Midbrain (tissue), 1 donor: ENCODE results near the gene HAND1.

ENCODE experiments used
- DNase-seq: peaks from one replicate; lab custom pipeline; 2025; lab: John Stamatoyannopoulos, UW

Gene HAND1

DNA sequence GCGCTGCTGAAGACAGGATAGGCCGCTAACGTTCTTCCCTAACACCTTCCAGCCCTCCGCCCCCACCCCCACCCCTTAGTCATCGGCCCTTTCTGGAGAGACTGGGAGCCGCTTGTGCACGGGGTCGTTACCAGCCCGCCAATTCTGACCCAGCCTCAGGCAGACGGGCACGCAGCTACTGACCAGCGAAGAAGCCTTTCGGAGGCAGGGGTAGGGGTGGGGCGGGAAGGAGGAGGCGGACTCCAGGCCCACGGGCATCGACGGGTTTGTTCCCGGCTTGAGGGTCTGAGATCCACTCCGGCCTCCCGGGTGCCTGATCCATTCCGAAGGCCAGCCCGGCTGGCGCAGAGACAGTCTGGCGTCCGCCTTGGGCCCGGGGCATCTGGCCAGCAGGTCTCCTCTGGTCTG, 729 bp upstream of the HAND1 start:
- DNase-seq, result no peak

DNA sequence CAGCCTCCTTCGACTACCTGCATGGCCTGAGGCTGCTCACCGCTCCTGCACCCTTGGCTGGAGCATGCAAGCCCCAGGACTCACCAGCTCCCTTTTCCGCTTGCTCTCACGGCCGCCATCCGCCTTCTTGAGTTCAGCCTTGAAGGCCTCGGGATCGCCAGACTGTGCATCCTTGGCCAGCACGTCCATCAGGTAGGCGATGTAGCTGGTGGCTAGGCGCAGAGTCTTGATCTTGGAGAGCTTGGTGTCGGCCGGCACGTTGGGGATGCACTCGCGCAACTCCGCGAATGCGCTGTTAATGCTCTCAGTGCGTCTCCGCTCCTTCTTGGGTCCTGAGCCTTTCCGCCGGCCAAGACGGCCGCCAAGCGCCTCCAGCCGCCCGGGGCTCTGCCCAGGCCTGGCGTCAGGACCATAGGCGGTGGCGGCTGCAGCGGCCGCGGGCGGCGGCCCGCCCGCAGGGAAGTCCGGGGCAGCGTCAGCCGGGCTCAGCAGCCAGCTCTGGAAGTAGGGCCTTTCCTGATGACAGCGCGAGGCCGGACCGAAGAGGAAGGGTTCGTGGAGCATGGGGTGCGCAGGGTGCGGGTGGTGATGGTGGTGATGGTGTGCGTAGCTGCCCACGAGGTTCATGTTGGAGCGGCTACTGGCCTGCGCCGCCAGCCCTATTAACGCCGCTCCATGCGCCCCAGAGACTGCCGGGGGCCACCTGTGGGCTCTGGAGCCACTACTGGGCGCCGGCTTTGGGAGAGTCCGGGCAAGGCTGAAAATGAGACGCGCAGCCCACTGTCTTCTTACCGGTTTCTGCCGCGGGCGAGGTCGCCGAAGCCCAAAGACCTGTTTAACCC, 424 bp downstream of the HAND1 start:
- no peak for DNase-seq

DNA sequence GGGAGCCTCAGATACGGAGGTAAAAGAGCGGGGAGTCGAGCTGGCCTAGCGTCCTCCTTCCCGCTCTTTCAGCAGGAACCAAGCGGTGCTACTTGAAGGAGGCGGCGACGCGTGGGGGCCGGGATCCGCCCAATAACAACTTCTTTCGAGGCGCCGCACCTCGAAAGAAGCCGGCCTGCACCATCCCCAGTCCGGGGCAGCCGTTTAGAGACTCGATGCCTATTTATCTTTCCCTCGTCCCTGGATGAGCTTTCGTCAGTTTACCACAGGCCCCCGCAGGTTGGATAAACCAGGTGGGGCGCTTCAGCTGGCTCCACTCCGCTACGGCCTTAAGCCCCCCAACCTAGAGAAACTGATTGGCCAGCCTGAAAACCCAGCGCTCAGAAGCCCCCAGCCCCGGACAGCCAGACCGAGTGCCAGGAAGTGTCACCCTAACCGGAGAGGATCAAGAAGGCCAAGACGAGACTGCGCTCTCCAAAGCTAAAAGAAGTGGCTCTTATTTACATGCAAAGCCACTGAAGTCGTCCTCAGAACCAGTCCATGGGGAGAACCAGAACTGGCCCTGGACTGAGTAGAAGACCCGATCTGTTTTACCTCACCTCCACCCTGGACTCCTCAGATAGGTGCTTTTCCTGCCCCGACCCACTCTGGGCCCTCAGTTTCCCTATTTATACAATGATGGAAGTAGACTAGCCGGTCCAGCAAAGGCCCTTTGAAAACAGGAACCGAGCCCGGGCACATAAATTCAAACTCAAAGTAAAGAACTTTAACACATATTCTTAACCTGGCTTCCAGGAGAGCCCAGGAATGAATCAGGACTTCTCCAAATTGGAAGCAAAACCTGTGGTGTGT, 1.4 kb downstream of the HAND1 start:
- no peak for DNase-seq

DNA sequence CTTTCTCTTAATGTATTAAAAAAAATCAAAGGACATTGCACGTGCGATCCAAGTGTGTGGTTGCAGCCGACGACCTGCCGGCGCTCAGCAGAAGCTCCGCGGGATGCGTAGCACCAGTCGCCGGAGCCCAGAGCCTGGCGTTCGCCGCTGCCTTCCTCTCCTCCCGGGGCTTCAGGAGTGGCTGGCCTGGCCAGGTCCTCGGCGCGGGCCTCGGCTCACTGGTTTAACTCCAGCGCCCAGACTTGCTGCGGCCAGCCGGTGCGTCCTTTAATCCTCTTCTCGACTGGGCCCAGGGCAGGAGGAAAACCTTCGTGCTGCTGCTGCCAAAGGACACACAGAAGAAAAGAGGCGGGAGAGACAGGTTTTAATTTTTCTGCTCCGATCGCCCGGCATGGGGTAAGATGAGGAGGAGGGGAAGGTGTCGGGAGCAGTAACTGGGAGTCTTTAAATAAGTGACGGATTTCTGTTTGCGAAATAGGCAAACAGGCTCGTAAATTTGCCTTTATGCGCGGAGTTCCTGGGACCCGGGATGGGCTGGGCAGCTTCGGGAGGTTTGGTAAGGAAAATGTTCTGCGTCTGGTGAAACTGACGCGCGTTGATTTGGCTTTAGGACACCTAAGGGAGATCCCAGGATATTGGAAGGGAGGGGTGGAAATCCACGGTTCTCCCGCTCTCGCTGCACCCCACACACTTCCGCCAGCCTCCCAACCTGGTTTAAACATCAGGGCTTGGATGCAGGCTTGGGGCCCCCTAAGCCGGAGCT, 2.3 kb downstream of the HAND1 start:
- no peak for DNase-seq

DNA sequence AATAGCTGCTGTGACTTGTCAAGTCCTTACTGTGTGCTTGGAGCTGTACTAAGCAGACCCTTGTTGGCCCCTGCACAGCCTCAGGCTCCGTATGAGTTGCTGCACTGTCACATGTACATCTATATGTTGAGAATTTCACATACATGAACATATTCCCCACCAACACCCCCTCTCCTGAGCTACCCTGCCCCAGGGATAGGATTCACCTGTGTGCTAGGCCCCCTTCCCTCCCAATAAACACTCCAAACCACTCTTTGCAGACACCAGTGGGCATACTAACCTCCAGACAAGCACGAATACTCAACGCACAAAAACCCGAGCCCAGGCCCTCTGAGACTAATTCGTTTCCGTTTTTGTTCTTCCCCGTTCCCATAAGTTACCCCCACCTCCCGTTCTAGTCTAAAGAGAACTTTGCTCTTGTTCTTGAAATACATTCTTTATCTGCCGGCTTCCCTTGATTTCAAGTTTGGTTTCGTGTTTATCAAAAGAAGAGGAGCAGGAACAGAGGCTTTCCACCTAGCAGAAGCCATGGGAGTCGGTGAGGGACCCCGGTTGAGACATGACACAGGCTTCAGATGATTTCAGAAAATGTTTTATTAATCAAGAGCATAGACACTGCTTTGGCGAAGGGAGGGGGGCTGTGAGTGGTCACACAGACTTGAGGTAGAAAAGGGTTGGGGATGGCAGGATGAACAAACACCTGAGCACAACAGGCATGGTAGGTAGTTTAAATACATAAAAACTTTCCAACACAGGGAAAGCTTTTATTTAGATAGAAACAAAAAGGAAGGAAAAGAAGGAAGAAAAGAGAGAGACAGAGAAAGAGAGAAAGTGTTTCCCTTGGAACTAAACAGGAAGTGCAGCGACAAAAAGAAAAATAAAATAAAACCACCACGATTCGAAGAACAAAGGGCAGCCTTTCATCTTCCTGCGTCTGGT, 3.4 kb downstream of the HAND1 start:
- no peak for DNase-seq

DNA sequence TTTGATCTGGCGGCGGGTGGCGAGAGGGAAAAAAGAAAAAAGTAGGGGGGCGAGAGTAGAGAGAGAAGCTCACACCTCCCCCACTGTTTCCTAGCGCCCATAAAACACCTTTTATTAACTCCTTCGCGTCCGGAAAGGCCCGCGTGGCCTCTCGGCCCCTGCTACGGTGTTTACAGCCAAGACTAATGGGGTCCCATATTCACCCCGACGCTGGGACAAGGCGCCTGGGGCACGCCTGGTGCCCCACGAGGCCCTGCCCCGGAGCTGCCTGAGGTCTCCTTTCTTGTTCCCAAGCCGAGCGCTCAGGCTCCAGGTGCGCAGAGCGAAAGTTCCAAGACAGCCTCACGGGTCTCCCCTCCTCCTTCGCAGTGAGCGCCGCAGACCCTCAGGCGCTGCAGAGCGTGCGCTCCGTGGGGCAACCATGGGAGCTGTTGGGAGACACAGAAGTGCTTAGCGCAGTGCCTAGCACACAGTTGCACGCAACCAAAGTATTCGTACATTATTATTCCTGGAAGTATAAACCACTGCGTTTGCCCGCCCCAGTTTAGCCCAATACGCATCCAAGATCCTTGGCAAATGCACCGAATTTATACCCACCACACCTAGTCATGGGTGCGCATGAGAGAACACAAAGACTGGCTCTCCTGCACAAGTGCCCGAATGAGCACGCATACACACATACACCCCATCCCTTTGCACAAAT, 4.3 kb downstream of the HAND1 start:
- DNase-seq, result no peak

DNA sequence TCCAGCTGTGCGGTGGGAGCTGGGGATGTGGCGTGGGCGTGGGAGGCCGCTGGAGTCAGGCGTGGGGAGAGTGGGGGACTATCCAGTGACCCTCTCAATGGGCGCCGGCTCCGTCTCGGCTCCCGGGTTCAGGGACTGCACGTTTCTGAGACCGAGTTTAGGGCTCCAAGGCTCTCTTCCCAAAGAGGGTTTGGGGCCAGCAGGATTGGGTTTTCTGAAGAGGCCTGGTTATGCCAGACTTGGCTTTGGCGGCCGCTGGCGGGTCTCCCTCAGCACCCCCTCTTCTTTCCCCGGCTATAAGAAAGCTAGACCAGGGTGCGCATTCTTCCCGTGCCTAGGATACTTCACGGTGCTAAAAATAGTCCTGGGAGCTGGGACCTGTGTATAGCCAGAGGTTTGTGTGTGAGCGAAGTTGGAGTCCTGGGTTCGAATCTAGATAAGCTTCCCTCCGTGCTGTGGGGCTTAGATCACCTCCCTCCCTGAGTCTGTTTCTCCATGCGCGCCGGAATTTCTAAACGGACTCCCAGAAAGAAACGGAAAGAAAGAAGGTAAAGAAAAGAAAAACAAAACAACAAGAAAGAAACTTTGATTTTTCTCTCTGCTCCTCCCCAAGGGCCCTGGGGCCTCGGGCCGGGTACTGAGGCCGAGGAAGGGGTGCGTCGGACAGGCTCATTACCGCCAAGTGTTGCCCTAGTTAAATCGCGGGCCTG, 5.0 kb downstream of the HAND1 start:
- DNase-seq, result no peak

DNA sequence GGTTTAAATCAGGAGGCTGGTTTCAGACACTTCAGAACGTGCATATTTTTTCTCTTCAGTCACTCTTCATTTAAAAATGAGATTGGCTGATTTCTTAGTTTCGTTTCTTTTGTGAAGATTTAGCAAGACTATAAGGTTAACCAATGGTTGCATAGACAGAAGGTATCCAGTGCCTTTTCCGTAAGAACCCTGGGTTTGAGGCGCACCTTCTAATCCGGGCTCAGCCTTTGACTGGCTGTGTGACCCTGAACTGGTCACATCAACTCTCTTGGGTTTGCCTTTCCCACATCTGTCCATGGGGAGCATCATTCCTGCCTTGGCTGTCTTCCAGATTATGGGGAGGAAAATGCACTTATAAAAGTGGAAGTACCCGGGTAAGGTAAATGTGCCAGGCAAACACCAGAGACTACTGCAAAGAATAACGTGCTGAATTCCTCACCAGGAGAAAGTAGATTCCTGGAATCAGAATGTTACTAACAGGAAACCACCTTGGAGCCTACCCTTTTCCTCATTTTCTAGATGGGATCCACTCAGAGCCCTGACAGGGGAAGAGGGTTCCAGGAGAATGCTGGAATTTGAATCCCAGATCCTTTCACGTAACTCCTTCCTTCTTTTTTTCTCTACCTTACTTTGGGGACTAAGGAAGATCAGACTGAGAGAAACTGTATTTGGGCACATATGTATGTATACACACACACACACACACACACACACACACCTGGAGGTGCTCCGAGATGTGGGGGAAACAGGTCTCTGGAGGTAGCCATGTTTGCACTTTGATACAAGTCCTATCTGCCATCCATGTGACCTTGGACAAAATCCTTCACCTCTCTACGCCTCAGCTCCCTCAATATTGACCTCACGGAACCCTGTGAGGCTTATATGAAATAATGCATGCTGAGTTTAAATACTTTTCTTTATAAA, 6.8 kb downstream of the HAND1 start:
- no peak for DNase-seq

DNA sequence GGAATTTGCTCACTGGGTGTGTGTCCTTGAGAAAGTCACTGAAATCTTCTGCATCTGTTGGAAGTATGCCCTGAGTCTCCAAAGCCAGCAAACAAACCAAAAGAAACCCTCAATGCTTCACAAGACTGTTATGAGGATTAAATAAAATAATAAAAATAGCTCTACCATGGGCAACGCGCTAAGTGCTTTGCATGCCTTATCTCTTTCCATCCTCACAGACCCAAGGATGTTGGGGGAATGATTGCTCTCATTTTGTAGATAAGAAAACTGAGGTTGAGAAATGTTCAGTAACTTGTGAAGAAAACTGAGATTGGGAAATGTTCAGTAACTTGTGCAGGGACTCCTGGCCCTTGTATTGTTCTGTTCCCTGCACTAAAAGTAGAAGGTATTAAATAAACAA, 7.9 kb downstream of the HAND1 start:
- no peak for DNase-seq

DNA sequence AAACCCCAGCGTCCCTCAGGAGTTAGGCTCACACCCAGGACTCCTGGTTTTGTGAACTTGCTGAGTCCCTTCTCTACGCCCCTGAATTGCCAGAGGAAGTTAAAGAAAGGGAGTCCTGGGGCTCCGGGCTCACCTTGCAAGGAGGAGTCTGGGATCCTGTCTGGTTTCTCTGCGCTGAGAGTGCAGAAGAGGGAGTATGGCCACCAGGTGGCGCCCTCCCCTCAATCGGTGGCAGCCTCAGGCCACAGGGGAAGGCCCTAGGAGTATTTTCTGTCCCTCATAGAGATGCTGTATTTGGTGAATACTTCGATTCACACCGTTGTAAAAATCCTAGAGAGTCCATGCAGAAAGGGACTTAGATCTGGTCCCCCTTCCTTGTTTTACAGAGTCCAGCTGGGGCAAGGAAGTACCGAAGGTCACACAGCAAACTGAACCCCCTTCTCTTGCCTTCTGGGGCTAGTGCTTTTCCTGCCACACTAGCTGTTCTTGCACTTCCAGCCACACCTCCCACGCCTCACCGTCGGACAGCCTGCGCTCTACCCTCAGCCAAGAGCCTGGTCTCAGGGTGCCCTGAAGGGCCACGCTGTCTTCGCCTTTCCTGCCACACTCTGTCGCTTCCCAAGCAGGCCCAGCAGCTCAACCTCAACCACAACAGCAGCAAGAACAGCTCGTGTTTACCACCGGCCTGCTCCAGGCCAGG, 10.2 kb downstream of the HAND1 start:
- peak; percentile 70 for DNase-seq

DNA sequence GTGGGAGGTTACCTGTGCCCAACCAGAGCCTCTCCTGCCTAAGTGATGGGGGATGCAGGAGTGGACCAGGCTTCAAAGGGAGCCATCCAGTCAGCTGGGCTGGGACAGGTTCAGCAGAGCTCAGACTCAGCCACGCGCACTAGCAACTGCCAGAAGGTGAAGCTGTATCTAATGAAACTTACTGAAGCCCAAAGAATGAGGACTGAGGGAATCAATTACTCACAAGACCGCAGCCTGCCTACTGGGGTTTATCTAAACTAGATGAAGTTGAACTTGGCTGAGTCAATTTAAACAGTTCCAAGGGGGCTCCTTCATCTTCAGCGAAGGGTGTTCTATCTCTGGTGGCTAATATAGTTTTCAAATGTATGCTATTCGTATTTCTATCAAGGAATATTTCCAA, 11.4 kb downstream of the HAND1 start:
- DNase-seq, result no peak

DNA sequence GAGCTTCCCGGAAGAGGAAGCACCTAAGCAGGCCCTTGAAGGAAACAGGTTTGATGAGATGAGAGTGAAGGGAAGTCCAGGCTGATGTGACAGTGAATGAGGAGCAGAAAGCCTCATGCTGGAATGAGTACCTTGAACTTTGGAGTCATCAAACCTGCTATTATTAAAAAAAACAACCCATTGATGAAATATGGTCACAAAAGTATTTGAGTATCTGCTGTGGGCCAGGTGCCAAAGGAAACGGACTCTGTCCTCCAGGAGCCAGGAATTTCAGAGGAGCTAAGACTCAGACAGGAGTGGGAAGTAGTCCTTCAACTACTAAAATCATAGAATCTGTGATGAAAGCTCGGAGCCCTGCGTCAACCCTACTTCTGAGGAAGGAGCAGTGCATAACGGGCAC, 11.9 kb downstream of the HAND1 start:
- DNase-seq, result no peak

DNA sequence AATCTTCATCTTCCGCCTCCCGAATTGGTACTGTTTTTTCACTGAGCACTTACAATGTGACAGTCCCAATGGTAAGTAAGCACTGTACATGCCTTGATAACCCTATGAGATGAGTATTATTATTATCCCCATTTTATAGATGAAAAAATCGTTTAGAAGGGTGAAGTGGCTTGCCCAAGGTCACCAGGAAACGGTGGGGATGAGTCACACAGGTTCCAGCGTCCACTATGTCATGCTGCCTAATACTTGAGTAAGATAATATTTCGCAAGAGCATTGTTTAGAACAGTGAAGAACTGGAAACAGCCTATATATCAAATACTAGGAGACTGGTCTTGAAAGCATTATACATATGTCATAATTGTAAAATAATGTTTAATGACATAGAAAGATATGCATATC, 12.9 kb downstream of the HAND1 start:
- DNase-seq, result no peak

DNA sequence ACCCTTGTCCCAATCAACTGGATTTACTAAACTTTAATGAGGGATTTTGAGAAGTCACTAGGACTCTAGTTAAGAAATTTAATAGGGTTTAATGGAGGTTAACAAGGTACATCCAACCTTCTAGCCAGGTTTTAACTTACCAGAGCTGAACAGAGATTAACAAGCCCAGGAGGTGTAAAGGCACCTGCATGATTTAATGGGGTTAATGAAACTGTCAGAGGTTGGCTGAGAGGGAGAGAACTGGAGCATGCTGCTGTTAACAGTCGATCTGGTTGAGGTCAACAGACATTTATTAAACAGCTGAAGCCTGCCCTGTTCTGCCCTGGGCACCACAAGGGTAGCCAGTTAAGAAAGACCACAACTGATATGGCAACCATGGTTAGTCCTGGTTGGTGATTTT, 13.6 kb downstream of the HAND1 start:
- DNase-seq, result no peak

DNA sequence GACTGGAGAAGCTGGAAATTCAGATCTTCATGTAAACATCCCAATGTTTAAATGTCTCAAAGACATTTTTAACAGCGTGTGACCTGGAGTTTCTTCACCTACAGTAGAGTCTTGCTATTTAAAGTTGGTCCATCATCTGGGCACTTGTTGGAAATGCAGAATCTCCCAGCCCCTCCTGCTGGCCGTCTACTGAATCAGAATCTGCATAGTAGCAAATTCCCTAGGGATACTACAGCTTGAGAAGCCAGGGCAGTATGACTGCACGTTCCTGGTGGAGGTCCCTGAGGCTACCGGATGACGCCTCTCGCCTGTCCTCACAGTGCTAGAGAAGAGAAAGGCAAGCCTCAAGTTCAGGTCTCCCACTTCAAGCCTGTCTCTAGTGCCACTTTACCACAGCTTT, 16.5 kb downstream of the HAND1 start:
- no peak for DNase-seq

DNA sequence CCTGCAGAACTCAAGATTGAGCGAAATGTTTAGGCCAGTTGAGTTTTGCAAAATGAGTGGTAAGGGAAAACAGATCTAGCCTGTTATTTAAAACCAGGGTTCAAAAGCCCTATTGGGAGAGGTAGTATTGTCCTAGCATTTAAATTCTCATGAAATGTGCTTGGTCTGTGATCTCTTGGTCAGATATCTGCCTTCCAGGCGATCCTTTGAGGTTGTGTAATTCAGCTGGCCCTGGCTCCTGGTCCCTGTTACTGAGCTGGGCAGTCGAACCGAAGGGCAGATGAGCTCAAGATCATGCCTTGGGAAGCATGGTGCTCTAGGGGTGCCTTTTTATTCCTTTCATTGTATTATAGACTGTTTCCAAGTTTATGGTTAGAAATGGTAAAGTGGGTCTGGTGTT, 17.9 kb downstream of the HAND1 start:
- DNase-seq, result no peak

DNA sequence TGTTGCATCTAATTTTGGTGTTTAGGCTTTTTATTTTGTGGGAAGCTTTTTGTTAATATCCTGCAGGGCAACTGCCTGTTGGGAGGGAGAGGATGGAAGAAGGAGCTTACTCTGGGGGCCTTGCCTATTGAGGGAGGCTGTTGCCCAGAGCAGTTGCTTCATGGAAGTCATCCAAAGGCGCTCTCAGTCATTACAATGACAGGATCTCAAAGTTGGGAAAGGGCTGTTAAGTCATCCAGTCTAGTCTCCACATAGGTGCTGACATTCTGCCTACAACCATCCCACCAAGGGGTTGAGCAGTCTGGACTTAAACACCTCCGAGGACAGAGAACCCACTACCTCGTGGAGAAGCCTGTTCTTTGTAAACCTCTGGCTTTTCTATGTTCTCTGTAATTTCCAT, 19.0 kb downstream of the HAND1 start:
- DNase-seq, result peak; percentile 4

DNA sequence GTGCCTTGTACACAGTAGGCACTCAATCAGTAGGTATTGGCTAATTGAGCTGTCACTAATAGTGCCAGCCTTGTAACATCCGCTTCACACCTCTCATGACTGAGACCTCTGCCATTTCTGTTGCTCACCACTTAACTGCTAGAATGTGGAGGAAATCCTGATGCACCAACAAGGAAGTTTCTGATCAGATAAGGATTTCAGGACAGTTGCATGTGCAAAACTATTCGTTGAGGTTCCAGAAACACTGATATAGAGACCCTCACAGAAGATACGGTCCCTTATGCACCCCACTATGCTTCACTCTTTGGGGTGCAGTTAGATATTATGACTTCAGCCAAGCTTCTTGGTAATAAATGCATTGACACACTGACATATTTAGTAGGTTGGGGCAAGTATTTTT, 21.5 kb downstream of the HAND1 start:
- no peak for DNase-seq
